SU-DHL-6 (cell line): Measurements from ENCODE around the gene MYO1D.

Experiments
- CTCF ChIP-seq: fragments of 200-600 bp; sonication (generic); IDR thresholded peaks from one replicate; pipeline ENCODE4 v1.5.1; 2017; ENCODE audit warnings: antibody characterized with exemption, mild to moderate bottlenecking, low read length, moderate library complexity; ENCODE audit not compliant: insufficient read depth, poor library complexity, severe bottlenecking
- EZH2phosphoT487 ChIP-seq: fragments of 200-600 bp; sonication (generic), shearing (Covaris generic); conservative IDR thresholded peaks from 2 replicates; pipeline ENCODE4 v1.6.1; 2018; ENCODE audit warnings: mild to moderate bottlenecking, antibody characterized with exemption, low read length, moderate library complexity, mixed read lengths

DNA sequence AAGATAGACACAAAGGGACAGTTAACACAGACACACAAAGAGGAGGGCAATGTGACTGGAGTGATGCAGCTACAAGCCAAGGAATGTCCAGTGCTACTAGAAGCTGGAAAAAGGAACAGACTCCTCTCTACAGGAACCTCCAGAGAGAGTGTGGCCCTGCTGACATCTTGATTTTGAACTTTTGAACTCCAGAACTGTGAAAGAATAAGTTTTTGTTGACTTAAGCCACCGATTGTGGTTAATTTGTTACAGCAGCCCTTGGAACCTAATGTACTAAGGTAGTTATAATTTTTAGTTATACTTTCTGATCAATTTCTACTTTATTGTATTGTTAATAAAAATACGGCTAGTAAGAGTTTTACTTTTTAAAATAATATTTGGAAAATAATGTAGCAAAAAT, 129.1 kb downstream of the MYO1D start:
- TF ChIP-seq CTCF (no peak), EZH2phosphoT487 (no peak)
